Activated B cell treated with CpG ODN at 0.5 μM for 24 hours (primary cell): Measurements from ENCODE around the gene GPR137C. TPM values are rescaled to one million over a fixed set of nuclear protein-coding genes. Genes with fewer than 3 reads are reported as not detected.

Experiments
- ATAC-seq: fragments of 200-7000 bp; cut with Tn5 transposase; one replicate; pipeline ENCODE4 v1.10.0; 2021; ENCODE audit warnings: low read depth, mild to moderate bottlenecking, moderate library complexity
- CTCF ChIA-PET: fragments of 350-600 bp; sonication (Branson Sonifier 250); formaldehyde crosslinking; loops from one replicate; lab custom pipeline; 2021; ENCODE audit warnings: antibody characterized with exemption; lab: Charles Lee
- POLR2A ChIA-PET: fragments of 350-600 bp; sonication (Branson Sonifier 250); formaldehyde crosslinking; loops from one replicate; lab custom pipeline; 2021; ENCODE audit warnings: antibody characterized with exemption; lab: Charles Lee
- DNase-seq: peaks from one replicate; pipeline ENCODE4 v3.0.0; 2022
- H3K27ac Mint-ChIP-seq: one replicate; pipeline ENCODE4 v1.8.0; 2020; ENCODE audit warnings: mixed read lengths
- H3K27me3 Mint-ChIP-seq: one replicate; pipeline ENCODE4 v1.8.0; 2021; ENCODE audit warnings: mixed read lengths
- H3K36me3 Mint-ChIP-seq: one replicate; pipeline ENCODE4 v1.8.0; 2021; ENCODE audit warnings: low read depth, mixed read lengths
- H3K4me1 Mint-ChIP-seq: one replicate; pipeline ENCODE4 v1.8.0; 2021; ENCODE audit warnings: mixed read lengths
- H3K4me3 Mint-ChIP-seq: one replicate; pipeline ENCODE4 v1.8.0; 2020; ENCODE audit warnings: mild to moderate bottlenecking, mixed read lengths
- H3K9me3 Mint-ChIP-seq: one replicate; pipeline ENCODE4 v1.8.0; 2020; ENCODE audit warnings: mixed read lengths
- intact Hi-C: fragments of 100-400 bp; cut with micrococcal nuclease; formaldehyde crosslinking; loops from one replicate; pipeline ENCODE4 v1.15.1; 2024
- total RNA-seq: library from RNA; stranded (reverse); gene quantifications from 2 replicates; pipeline ENCODE4 v1.2.3, GENCODE V29; 2022
- TF ChIP-seq, protein P1 (sequence below): fragments of 200-600 bp; IDR thresholded peaks from one replicate; pipeline ENCODE4 v1.8.0; 2022; ENCODE audit warnings: antibody characterized with exemption, mild to moderate bottlenecking

GPR137C gene, protein sequence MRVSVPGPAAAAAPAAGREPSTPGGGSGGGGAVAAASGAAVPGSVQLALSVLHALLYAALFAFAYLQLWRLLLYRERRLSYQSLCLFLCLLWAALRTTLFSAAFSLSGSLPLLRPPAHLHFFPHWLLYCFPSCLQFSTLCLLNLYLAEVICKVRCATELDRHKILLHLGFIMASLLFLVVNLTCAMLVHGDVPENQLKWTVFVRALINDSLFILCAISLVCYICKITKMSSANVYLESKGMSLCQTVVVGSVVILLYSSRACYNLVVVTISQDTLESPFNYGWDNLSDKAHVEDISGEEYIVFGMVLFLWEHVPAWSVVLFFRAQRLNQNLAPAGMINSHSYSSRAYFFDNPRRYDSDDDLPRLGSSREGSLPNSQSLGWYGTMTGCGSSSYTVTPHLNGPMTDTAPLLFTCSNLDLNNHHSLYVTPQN
- total RNA-seq, result 0.05 and 0.16 TPM in 2 replicates

DNA sequence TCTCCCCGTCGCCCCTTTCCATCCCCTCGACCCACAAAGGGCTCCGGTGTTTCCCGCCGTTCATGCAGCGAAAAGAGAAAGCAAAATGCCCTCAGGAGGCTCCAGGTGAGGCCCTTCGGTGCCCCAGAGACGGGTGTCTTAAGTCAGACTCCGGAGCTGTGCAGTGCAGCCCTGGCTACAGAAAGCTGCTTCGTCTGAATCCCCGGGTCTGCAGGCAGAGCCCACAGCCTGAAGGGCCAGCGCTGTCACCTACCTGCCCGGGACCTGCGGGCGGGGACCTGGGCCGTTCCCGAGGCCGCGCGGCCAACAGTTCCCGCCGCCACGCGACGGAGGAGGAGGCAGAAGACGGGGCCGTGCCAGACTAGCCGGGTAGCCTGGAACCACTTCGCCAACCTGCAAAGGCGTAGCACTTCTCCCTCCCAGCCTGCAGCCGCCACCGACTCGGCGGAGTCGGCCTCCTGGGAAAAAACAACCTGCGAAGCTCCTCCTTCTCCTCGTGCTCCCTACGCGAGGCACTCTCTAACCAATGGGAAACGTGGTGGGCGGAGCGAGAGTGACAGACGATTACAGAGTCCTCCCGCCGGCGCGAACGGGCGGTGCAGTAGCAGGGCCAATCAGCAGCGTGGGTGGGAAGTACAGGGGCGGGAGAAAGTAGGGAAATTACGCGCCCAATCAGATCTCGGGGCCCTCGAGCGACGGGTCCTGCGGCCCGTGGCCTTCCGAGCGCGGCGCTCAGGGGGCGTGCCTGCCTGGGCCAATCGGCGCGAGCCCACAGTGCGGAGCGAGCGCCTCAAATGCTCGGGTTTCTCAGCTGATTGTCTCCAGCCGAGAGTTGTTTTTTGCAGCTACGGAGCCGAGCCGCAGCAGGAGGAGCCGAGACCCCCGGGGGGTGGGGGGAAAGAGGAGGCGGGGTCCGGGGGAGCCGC lies at the start of gene GPR137C, which contains the start of gene TXNDC16:
GPR137C (plus strand) TSS at position 774 of the 926 bp plus-strand sequence. CDS start 312 bp downstream, outside the sequence.
TXNDC16 (minus strand) TSS at position 443 of the 926 bp plus-strand sequence. CDS start 8,948 bp downstream, outside the sequence.
- ChIA-PET CTCF (interaction anchor here (0.8 to 1.1 kb wide), 2 partner anchors 82 to 252 kb away, joined by 3 read pairs; no protein-coding TSS in a partner anchor), POLR2A (interaction anchor here (0.6 to 1.2 kb wide), 10 partner anchors 9 to 1297 kb away, joined by 3 to 8 read pairs (median 3); partner anchors contain the start of genes DDHD1, GNPNAT1 and STYX)
- TF ChIP-seq, protein P1, sequence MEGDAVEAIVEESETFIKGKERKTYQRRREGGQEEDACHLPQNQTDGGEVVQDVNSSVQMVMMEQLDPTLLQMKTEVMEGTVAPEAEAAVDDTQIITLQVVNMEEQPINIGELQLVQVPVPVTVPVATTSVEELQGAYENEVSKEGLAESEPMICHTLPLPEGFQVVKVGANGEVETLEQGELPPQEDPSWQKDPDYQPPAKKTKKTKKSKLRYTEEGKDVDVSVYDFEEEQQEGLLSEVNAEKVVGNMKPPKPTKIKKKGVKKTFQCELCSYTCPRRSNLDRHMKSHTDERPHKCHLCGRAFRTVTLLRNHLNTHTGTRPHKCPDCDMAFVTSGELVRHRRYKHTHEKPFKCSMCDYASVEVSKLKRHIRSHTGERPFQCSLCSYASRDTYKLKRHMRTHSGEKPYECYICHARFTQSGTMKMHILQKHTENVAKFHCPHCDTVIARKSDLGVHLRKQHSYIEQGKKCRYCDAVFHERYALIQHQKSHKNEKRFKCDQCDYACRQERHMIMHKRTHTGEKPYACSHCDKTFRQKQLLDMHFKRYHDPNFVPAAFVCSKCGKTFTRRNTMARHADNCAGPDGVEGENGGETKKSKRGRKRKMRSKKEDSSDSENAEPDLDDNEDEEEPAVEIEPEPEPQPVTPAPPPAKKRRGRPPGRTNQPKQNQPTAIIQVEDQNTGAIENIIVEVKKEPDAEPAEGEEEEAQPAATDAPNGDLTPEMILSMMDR, result no peak
- H3K36me3 Mint-ChIP-seq, result no peaks in the 10 kb centered on the region
- ATAC-seq (peak; percentile 91), DNase-seq (peak; percentile 94)
- H3K4me3 Mint-ChIP-seq, result peak within 1 kb of the TSS; percentile 91
- peaks cover 2% of the 10 kb centered on the region for H3K27me3 Mint-ChIP-seq
- intact Hi-C loops, result loop anchor here (1.0 to 10.0 kb wide), 16 partner anchors 155 to 1932 kb away; partner anchors contain the start of genes DDHD1, FRMD6, GMFB and GNPNAT1
- no peaks in the 10 kb centered on the region for H3K9me3 Mint-ChIP-seq
- peak within 1 kb of the TSS; percentile 80 for H3K27ac Mint-ChIP-seq
- H3K4me1 Mint-ChIP-seq, result peaks cover 17% of the 10 kb centered on the region

DNA sequence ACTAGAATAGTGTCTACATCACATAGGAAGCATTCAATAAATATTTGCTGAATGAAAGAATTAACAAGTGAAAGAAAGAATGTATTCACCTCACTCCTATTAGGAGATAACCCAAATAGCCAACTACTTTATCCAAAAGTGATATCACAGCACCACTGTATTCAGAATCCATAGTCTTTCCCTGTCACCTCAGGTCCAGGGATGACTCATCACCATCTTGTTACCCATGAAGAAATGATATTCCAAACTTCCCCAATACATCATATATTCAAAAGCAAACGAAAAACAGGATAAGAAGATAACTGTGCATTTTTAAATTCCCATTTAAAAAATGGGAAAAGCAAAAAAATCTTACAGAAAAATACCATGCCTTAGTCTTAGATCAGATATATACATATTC lies 39.4 kb upstream of the GPR137C start:
- POLR2A ChIA-PET, result no interaction called here
- no peak for DNase-seq
- H3K4me3 Mint-ChIP-seq, result no peak overlapping the region
- TF ChIP-seq, protein P1, result no peak
- H3K9me3 Mint-ChIP-seq, result peaks cover under 1% of the 10 kb centered on the region
- H3K27me3 Mint-ChIP-seq, result no peaks in the 10 kb centered on the region
- ATAC-seq, result no peak
- no peak overlapping the region for H3K27ac Mint-ChIP-seq
- H3K36me3 Mint-ChIP-seq, result peaks cover 1% of the 10 kb centered on the region
- no peaks in the 10 kb centered on the region for H3K4me1 Mint-ChIP-seq
- CTCF ChIA-PET, result no interaction called here
- intact Hi-C loops, result no loop called here

DNA sequence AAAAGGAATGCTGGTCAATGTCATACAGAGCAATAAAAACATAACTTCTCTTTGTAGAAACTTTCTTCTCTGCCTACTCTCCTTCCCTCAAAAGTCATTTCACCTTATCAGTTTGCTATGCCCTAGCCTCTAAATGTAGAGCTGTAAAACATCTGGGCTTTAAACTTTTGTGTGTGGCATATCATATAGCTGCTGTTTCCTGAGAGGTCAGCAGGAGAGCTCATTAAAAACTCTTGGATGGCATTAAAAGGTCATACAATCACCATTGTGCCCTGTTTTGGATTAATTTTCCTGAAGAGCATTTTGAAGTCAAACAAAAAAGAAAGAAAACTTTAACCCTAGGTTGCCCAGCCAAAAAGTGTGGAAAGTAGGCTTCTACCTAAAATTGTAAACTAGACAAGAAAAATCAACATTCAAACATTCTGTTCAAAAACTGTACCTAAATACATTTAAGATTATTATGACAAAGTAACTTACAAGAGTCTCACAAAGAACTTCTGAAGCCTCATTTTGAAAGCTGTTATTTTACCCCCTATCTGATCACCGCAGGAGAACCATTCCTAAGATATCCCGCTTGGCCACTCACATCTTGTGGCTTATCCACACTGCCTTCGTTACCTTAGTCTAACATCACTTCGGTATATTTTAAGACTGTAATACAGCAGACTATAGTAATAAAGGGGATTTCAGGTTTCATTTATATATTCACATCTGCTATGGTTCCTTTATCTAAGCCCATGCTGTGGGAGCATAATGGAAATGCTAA lies 38.4 kb upstream of the GPR137C start:
- Mint-ChIP-seq H3K9me3 (no peaks in the 10 kb centered on the region), H3K4me1 (no peaks in the 10 kb centered on the region), H3K36me3 (no peaks in the 10 kb centered on the region), H3K27ac (no peak overlapping the region), H3K27me3 (no peaks in the 10 kb centered on the region), H3K4me3 (no peak overlapping the region)
- ChIA-PET CTCF (no interaction called here), POLR2A (no interaction called here)
- no peak for ATAC-seq
- intact Hi-C loops, result no loop called here
- TF ChIP-seq, protein P1, result no peak
- no peak for DNase-seq

DNA sequence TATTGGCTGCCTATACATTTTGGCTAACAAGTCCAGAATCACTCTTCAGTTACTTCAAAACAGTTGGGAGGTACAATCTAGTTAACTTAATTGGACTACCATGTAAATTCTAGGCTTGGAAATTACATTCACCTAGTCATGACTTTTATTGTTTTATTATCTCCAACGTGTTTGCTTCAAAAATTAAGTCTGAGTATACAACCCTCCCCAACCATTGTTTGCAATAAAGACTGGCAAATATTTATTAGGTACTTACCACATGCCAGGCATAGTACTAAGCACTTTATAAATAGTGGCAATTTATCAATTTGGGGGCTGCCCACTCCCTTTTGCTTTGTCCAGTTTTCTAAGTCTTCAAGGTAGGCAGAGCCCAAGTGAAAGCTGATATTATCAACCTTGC lies 30.6 kb upstream of the GPR137C start:
- TF ChIP-seq, protein P1, result no peak
- Mint-ChIP-seq H3K4me3 (no peak overlapping the region), H3K4me1 (no peaks in the 10 kb centered on the region), H3K36me3 (no peaks in the 10 kb centered on the region), H3K27ac (no peak overlapping the region), H3K9me3 (no peaks in the 10 kb centered on the region), H3K27me3 (no peaks in the 10 kb centered on the region)
- DNase-seq, result no peak
- no peak for ATAC-seq
- CTCF ChIA-PET, result no interaction called here
- intact Hi-C loops, result no loop called here
- POLR2A ChIA-PET, result no interaction called here
